PC-3 (cell line): Measurements from ENCODE around the gene ABLIM1. TPM values are rescaled to one million over a fixed set of nuclear protein-coding genes. Genes with fewer than 3 reads are reported as not detected.

Experiments
- ATAC-seq: fragments of 200-7000 bp; cut with Tn5 transposase; 2 replicates; pipeline ENCODE4 v1.9.1; 2020; ENCODE audit warnings: mild to moderate bottlenecking, moderate library complexity
- BruUV-seq: library from RNA; stranded (reverse); fragments of 400-500 nt; replicated peaks from 2 replicates; lab custom pipeline; 2021; lab: Mats Ljungman, UMichigan
- CTCF ChIA-PET: fragments of 300-600 bp; sonication (Branson Sonifier 250); formaldehyde crosslinking; loops from one replicate; lab custom pipeline; 2022; ENCODE audit warnings: antibody characterized with exemption; lab: Charles Lee
- POLR2A ChIA-PET: fragments of 300-600 bp; sonication (Branson Sonifier 250); formaldehyde crosslinking; loops from one replicate; lab custom pipeline; 2022; ENCODE audit warnings: antibody characterized with exemption; ENCODE audit not compliant: unreplicated experiment; lab: Charles Lee
- DNase-seq: peaks from one replicate; pipeline ENCODE4 v3.0.0-alpha.2; 2015
- H2AFZ ChIP-seq: fragments of 300-600 bp; sonication (generic); 2 replicates; pipeline ENCODE4 v1.6.0; 2016; ENCODE audit warnings: antibody characterized with exemption, low read length
- H3F3A ChIP-seq: fragments of 300-600 bp; sonication (generic); one replicate; pipeline ENCODE4 v1.6.0; 2017; ENCODE audit warnings: antibody characterized with exemption, low read length, control low read depth, mild to moderate bottlenecking; ENCODE audit not compliant: unreplicated experiment
- H3K27ac ChIP-seq: fragments of 300-600 bp; sonication (generic); 2 replicates; pipeline ENCODE4 v1.5.1; 2016; ENCODE audit warnings: mild to moderate bottlenecking, low read length
- H3K27me3 ChIP-seq: fragments of 300-600 bp; sonication (generic); 2 replicates; pipeline ENCODE4 v1.6.1; 2016; ENCODE audit warnings: low read length, mixed read lengths
- H3K36me3 ChIP-seq: fragments of 300-600 bp; sonication (generic); 2 replicates; pipeline ENCODE4 v1.6.1; 2016; ENCODE audit warnings: low read depth, mixed run types, low read length, mixed read lengths
- H3K4me1 ChIP-seq: fragments of 300-600 bp; sonication (generic); 2 replicates; pipeline ENCODE4 v1.5.1; 2016; ENCODE audit warnings: low read length; ENCODE audit not compliant: insufficient read depth
- H3K4me2 ChIP-seq: fragments of 300-600 bp; sonication (generic); 2 replicates; pipeline ENCODE4 v1.6.0; 2016; ENCODE audit warnings: low read length
- H3K4me3 ChIP-seq: fragments of 300-600 bp; sonication (generic); 2 replicates; pipeline ENCODE4 v1.5.1; 2016; ENCODE audit warnings: mild to moderate bottlenecking, low read length, mixed read lengths
- H3K79me2 ChIP-seq: fragments of 300-600 bp; sonication (generic); 2 replicates; pipeline ENCODE4 v1.6.1; 2017; ENCODE audit warnings: low read length, mixed read lengths
- H3K9ac ChIP-seq: fragments of 300-600 bp; sonication (generic); 2 replicates; pipeline ENCODE4 v1.6.0; 2016; ENCODE audit warnings: mild to moderate bottlenecking, low read length
- H3K9me2 ChIP-seq: fragments of 300-600 bp; sonication (generic); replicated peaks from 2 replicates; pipeline ENCODE4 v1.6.1; 2016; ENCODE audit warnings: mixed run types, low read length, mixed read lengths
- H3K9me3 ChIP-seq: fragments of 300-600 bp; sonication (generic); 2 replicates; pipeline ENCODE4 v1.6.1; 2016; ENCODE audit warnings: low read length, mixed read lengths
- H4K20me1 ChIP-seq: fragments of 300-600 bp; sonication (generic); 2 replicates; pipeline ENCODE4 v1.6.1; 2016; ENCODE audit warnings: low read length, mixed read lengths
- CTCF ChIP-seq: fragments of 300-600 bp; sonication (generic); conservative IDR thresholded peaks from 2 replicates; pipeline ENCODE4 v1.5.1; 2017; ENCODE audit warnings: antibody characterized with exemption, low read depth, mild to moderate bottlenecking, low read length
- EZH2 ChIP-seq: fragments of 300-600 bp; sonication (generic); IDR thresholded peaks from one replicate; pipeline ENCODE4 v1.6.1; 2017; ENCODE audit warnings: antibody characterized with exemption, mild to moderate bottlenecking, low read length; ENCODE audit not compliant: unreplicated experiment
- EZH2phosphoT487 ChIP-seq: fragments of 300-600 bp; sonication (generic); IDR thresholded peaks from 2 replicates; pipeline ENCODE4 v1.6.1; 2018; ENCODE audit warnings: mild to moderate bottlenecking, antibody characterized with exemption, low read length, borderline replicate concordance
- intact Hi-C: fragments of 100-400 bp; cut with micrococcal nuclease; formaldehyde crosslinking; loops from 2 replicates; pipeline ENCODE4 v1.9.0; 2023
- total RNA-seq: library from RNA; depleted of rRNA; stranded (reverse); fragments of >200 nt; gene quantifications from 2 replicates; pipeline ENCODE4 v1.2.3, GENCODE V29; 2014

ABLIM1 gene
- total RNA-seq, 1 experiment from 2014 or later = 12.3 TPM

- H3K36me3 ChIP-seq = no peaks in the 10 kb centered on the region
- no peak overlapping the region for H2AFZ ChIP-seq
- peaks cover 34% of the 10 kb centered on the region for H3K4me1 ChIP-seq
- CTCF ChIA-PET = no interaction called here
- ATAC-seq (peak; percentile 28; the same call in 1 of the 2 replicates), DNase-seq (peak; percentile 18)
- H3K27me3 ChIP-seq = no peaks in the 10 kb centered on the region
- no peaks in the 10 kb centered on the region for H3K9me3 ChIP-seq
- BruUV-seq = TSS peak; percentile 20
- peaks cover 6% of the 10 kb centered on the region for H3F3A ChIP-seq
- TF ChIP-seq EZH2phosphoT487 (no peak), CTCF (no peak), EZH2 (no peak)
- peak overlapping the region; percentile 65 for H3K9ac ChIP-seq
- no peaks in the 10 kb centered on the region for H4K20me1 ChIP-seq
- no peak overlapping the region for H3K4me3 ChIP-seq
- intact Hi-C loops = loop anchor here (2.0 kb wide), 1 partner anchor 25 kb away; no protein-coding TSS in a partner anchor
- POLR2A ChIA-PET = no interaction called here
- peaks cover 52% of the 10 kb centered on the region for H3K79me2 ChIP-seq
- H3K9me2 ChIP-seq = no peaks in the 10 kb centered on the region
- peak overlapping the region; percentile 87 for H3K4me2 ChIP-seq
- H3K27ac ChIP-seq = peak overlapping the region; percentile 93
Measured at GRCh38 chr10:114519756-114520293, 138.2 kb downstream of the ABLIM1 start.

GRCh38 chr10:114519306-114519669 lies 138.8 kb downstream of the ABLIM1 start:
- Histone ChIP-seq H3K4me3 (0 out of 2 replicates have a peak overlapping the region, but pooled peaks have one; percentile 33), H3F3A (peaks cover 6% of the 10 kb centered on the region), H3K4me2 (peak overlapping the region; percentile 87), H3K27ac (peak overlapping the region; percentile 93), H3K4me1 (peaks cover 31% of the 10 kb centered on the region), H3K9me2 (no peaks in the 10 kb centered on the region), H3K27me3 (no peaks in the 10 kb centered on the region), H2AFZ (no peak overlapping the region), H3K79me2 (peaks cover 47% of the 10 kb centered on the region), H3K9me3 (no peaks in the 10 kb centered on the region), H3K9ac (peak overlapping the region; percentile 65), H4K20me1 (no peaks in the 10 kb centered on the region), H3K36me3 (no peaks in the 10 kb centered on the region)
- CTCF ChIA-PET = interaction anchor here (0.7 to 0.8 kb wide), 2 partner anchors 30 to 731 kb away, joined by 3 read pairs; no protein-coding TSS in a partner anchor
- DNase-seq (peak; percentile 31), ATAC-seq (peak; percentile 30)
- BruUV-seq = no TSS peak
- intact Hi-C loops = no loop called here
- POLR2A ChIA-PET = no interaction called here
- TF ChIP-seq EZH2 = no peak
- TF ChIP-seq EZH2phosphoT487 = no peak
- TF ChIP-seq CTCF = no peak
